OCI-LY3 (cell line): Measurements from ENCODE around the gene TM9SF2.
A peak's percentile ranks its signal among the peaks of the same experiment; 100 is the strongest.

Source experiments
- CTCF ChIP-seq: fragments of 200-600, 300-600 bp; sonication (generic); IDR thresholded peaks from 2 replicates; pipeline ENCODE4 v1.5.1; 2014; ENCODE audit warnings: antibody characterized with exemption, low read length, low read depth
- EZH2phosphoT487 ChIP-seq: fragments of 200-600 bp; shearing (Covaris generic); IDR thresholded peaks from 2 replicates; pipeline ENCODE4 v1.6.1; 2018; ENCODE audit warnings: antibody characterized with exemption, mixed run types, low read depth

- peak; percentile 95 for TF ChIP-seq CTCF
- TF ChIP-seq EZH2phosphoT487, result no peak
Observed at GRCh38 chr13:99528547-99528946, 27.3 kb downstream of the TM9SF2 start.
